Sigmoid colon (tissue), 7 donors: ENCODE data around the gene USH2A. TPM values are rescaled to one million over a fixed set of nuclear protein-coding genes. Genes with fewer than 3 reads are reported as not detected.

ENCODE experiments used
- DNase-seq: peaks from one replicate; pipeline ENCODE4 v3.0.0-alpha.2; 2019
- H3K27ac ChIP-seq, 4 donors: fragments of 200-600 bp; sonication (generic); one replicate each; pipeline ENCODE4 v1.5.1; 2016 to 2019; ENCODE audit warnings: mild to moderate bottlenecking in 1 of 4
- H3K27me3 ChIP-seq, 3 donors: fragments of 200-600 bp; sonication (generic); one replicate each; pipeline ENCODE4 v1.5.1; 2019; ENCODE audit warnings: mild to moderate bottlenecking in 1 of 3
- H3K36me3 ChIP-seq, 4 donors: fragments of 200-600 bp; sonication (generic); one replicate each; pipeline ENCODE4 v1.5.1; 2016 to 2019
- H3K4me1 ChIP-seq, 4 donors: fragments of 200-600 bp; sonication (generic); one replicate each; pipeline ENCODE4 v1.5.1; 2017 to 2019
- H3K4me3 ChIP-seq, 4 donors: fragments of 200-600 bp; sonication (generic); one replicate each; pipeline ENCODE4 v1.5.1; 2017 to 2019; ENCODE audit warnings: mild to moderate bottlenecking in 2 of 4, moderate library complexity in 1 of 4
- H3K9me3 ChIP-seq, 4 donors: fragments of 200-600 bp in 3 of 4; sonication (generic) in 3 of 4; one replicate each; pipeline versions ENCODE4 v1.5.1 to v1.6.1; 2013 to 2019
- CTCF ChIP-seq, 4 experiments: fragments of 450-650 bp in 3 of 4; fragments of 200-600 bp in 1 of 4; IDR thresholded peaks; one replicate each; pipeline ENCODE4 v1.5.1; 2016 to 2019; ENCODE audit warnings: antibody characterized with exemption in 4 of 4, mild to moderate bottlenecking in 3 of 4, moderate library complexity in 2 of 4
- EP300 ChIP-seq, 4 donors: sonication (generic); formaldehyde crosslinking; IDR thresholded peaks; one replicate each; pipeline ENCODE4 v1.6.1; 2017; ENCODE audit warnings: antibody characterized with exemption in 4 of 4
- POLR2A ChIP-seq, 2 donors: fragments of 450-650 bp; IDR thresholded peaks; one replicate each; pipeline ENCODE4 v1.6.1; 2016; ENCODE audit warnings: antibody characterized with exemption in 2 of 2, mild to moderate bottlenecking in 2 of 2, moderate library complexity in 2 of 2
- POLR2AphosphoS5 ChIP-seq, 4 donors: sonication (generic); formaldehyde crosslinking; IDR thresholded peaks; one replicate each; pipeline ENCODE4 v1.6.1; 2017; ENCODE audit warnings: antibody characterized with exemption in 4 of 4
- WGBS, 2 donors: extraction: QIAGEN DNeasy Blood & Tissue Kit; methylation state at CpG; one replicate each; pipeline ENCODE4 v1.1.7; 2013; 5-methylcytosine and 5-hydroxymethylcytosine counted together
- intact Hi-C: fragments of 100-400 bp; cut with DNase I; formaldehyde crosslinking; loops from one replicate; pipeline ENCODE4 v1.15.1; 2023
- polyA plus RNA-seq, 3 donors: library from polyadenylated mRNA; stranded (reverse); fragments of 200-250 nt; gene quantifications; one replicate each; pipeline ENCODE4 v1.2.3, GENCODE V29; 2013
- total RNA-seq, 4 donors: library from RNA; depleted of rRNA; stranded (reverse); fragments of >200 nt; gene quantifications; one replicate each; pipeline ENCODE4 v1.1.0, GENCODE V29; 2016
- donor health status: healthy with polysubstance abuse.
- donor health status: Bipolar disorder and iron deficiency.
- donor health status: healthy.

Gene USH2A
- total and polyA plus RNA-seq, 7 donors: under 0.01 TPM; not detected in 6

DNA sequence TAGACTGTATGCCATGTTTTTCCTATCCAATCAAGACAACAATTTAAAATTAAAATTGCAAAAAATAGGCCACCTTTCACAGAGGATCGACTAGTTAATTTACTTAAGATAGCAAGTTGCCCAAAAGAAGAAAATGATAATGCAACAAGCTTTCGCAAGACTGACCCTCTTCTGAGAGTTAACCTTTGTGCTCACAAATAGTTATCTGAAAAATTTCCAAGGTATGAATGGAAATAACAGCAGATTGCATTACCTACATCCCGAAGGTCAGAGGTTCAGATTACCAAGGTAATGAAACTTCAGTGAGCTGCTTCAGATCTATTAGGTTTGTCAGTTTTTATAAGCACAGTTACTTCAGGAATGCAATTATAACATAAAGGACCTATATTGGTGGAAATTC lies 558.2 kb downstream of the USH2A start:
- Histone ChIP-seq H3K9me3 (no peaks in the 10 kb centered on the region), H3K4me3 (no peak overlapping the region), H3K36me3 (no peaks in the 10 kb centered on the region), H3K4me1 (no peaks in the 10 kb centered on the region), H3K27ac (no peak overlapping the region), H3K27me3 (no peaks in the 10 kb centered on the region)
- DNase-seq: no peak
- WGBS, 2 donors: 52 to 74% methylated on average over 3 of the region's 3 CpGs
- TF ChIP-seq EP300 (IDR thresholded peaks at IDR 0.05) (no peak), CTCF (IDR thresholded peaks at IDR 0.05) (no peak), POLR2A (IDR thresholded peaks at IDR 0.05) (no peak), POLR2AphosphoS5 (IDR thresholded peaks at IDR 0.05) (no peak)
- intact Hi-C loops: no loop called here

GRCh38 chr1:215863796-215864195 lies 559.5 kb downstream of the USH2A start:
- H3K4me1 ChIP-seq: no peaks in the 10 kb centered on the region
- no peaks in the 10 kb centered on the region for H3K9me3 ChIP-seq
- no peak for TF ChIP-seq CTCF (IDR thresholded peaks at IDR 0.05)
- TF ChIP-seq POLR2AphosphoS5 (IDR thresholded peaks at IDR 0.05): no peak
- no peak for TF ChIP-seq POLR2A (IDR thresholded peaks at IDR 0.05)
- intact Hi-C loops: no loop called here
- no peak for DNase-seq
- H3K4me3 ChIP-seq: no peak overlapping the region
- no peak overlapping the region for H3K27ac ChIP-seq
- no peaks in the 10 kb centered on the region for H3K36me3 ChIP-seq
- H3K27me3 ChIP-seq: no peaks in the 10 kb centered on the region

DNA sequence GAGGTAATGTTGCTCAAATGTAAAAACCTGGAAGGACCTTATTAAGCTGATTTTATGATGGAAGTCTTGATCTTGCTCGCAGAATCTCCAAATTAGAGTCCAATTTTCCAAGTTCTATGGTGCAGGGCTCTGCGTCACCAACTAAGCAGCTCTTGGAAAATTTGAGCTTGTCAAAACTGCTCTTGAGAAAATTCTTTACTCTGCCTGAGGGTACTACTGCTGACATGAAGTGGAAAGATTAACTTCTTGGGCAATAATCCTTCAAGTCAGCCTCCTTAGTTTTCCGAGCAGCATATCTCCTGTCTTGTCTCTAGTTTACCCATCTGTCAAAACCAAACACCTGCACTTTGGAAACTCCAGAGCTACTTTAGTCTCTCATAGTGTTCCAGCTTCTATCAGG lies 562.4 kb downstream of the USH2A start:
- no peak for TF ChIP-seq POLR2AphosphoS5 (IDR thresholded peaks at IDR 0.05)
- TF ChIP-seq CTCF (IDR thresholded peaks at IDR 0.05): no peak
- no peak for TF ChIP-seq EP300 (IDR thresholded peaks at IDR 0.05)
- TF ChIP-seq POLR2A (IDR thresholded peaks at IDR 0.05): no peak
- Histone ChIP-seq H3K9me3 (no peaks in the 10 kb centered on the region), H3K4me1 (no peaks in the 10 kb centered on the region), H3K27ac (no peak overlapping the region), H3K4me3 (no peak overlapping the region), H3K27me3 (no peaks in the 10 kb centered on the region), H3K36me3 (no peaks in the 10 kb centered on the region)
- intact Hi-C loops: no loop called here
- no peak for DNase-seq
- WGBS, 2 donors: 83 to 87% methylated on average over 3 of the region's 3 CpGs

DNA sequence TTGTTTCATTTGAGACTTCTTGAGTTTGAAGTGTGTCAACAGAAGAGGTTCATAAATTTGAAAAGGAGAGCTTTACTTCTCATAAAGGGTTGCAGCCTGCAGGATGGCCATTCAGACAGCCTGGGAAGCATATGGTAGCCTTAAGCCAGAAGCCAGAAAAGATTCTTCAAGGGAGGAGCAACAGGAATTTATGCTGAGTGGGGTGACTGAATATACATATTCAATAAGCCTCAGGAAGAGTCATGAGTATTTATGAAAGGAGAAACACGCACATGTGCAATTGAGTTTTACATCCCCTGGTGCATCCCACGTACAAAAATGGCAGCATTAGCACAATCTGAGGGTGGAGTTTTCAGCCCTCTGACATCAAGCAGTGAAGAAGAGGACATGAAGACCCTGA lies 565.9 kb downstream of the USH2A start:
- Histone ChIP-seq H3K27me3 (no peaks in the 10 kb centered on the region), H3K4me3 (no peak overlapping the region), H3K9me3 (peaks cover 0 to 4% (median 0%) of the 10 kb centered on the region in 4 donors), H3K27ac (no peak overlapping the region), H3K4me1 (no peaks in the 10 kb centered on the region), H3K36me3 (no peaks in the 10 kb centered on the region)
- WGBS, 2 donors: 63 to 72% methylated on average over 2 of the region's 2 CpGs
- intact Hi-C loops: no loop called here
- no peak for DNase-seq
- TF ChIP-seq CTCF (IDR thresholded peaks at IDR 0.05): no peak
- TF ChIP-seq POLR2AphosphoS5 (IDR thresholded peaks at IDR 0.05): no peak
- no peak for TF ChIP-seq POLR2A (IDR thresholded peaks at IDR 0.05)

- intact Hi-C loops: no loop called here
- no peaks in the 10 kb centered on the region for H3K36me3 ChIP-seq
These were observed 577.9 kb downstream of the USH2A start for GRCh38 chr1:215845234-215845891.

More at GRCh38 chr1:215845234-215845891, 577.9 kb downstream of the USH2A start:
- H3K9me3 ChIP-seq: peaks cover 0 to 2% (median 0%) of the 10 kb centered on the region in 4 donors
- H3K27ac ChIP-seq: no peak overlapping the region
- DNase-seq: no peak
- no peaks in the 10 kb centered on the region for H3K4me1 ChIP-seq
- no peak overlapping the region for H3K4me3 ChIP-seq
- WGBS, 2 donors: 76 to 85% methylated on average over 6 of the region's 6 CpGs
- no peak for TF ChIP-seq CTCF (IDR thresholded peaks at IDR 0.05)
- TF ChIP-seq POLR2A (IDR thresholded peaks at IDR 0.05): no peak
- no peak for TF ChIP-seq POLR2AphosphoS5 (IDR thresholded peaks at IDR 0.05)
- TF ChIP-seq EP300 (IDR thresholded peaks at IDR 0.05): no peak
- no peaks in the 10 kb centered on the region for H3K27me3 ChIP-seq
